SKM-1 treated with dmso at 0.1 percent for 144 hours (cell line): ENCODE measurements around the gene RHOF.

ENCODE experiments used
- DNase-seq: peaks from one replicate; lab custom pipeline; 2025; ENCODE audit not compliant: unreplicated experiment; lab: John Stamatoyannopoulos, UW

Gene RHOF

DNA sequence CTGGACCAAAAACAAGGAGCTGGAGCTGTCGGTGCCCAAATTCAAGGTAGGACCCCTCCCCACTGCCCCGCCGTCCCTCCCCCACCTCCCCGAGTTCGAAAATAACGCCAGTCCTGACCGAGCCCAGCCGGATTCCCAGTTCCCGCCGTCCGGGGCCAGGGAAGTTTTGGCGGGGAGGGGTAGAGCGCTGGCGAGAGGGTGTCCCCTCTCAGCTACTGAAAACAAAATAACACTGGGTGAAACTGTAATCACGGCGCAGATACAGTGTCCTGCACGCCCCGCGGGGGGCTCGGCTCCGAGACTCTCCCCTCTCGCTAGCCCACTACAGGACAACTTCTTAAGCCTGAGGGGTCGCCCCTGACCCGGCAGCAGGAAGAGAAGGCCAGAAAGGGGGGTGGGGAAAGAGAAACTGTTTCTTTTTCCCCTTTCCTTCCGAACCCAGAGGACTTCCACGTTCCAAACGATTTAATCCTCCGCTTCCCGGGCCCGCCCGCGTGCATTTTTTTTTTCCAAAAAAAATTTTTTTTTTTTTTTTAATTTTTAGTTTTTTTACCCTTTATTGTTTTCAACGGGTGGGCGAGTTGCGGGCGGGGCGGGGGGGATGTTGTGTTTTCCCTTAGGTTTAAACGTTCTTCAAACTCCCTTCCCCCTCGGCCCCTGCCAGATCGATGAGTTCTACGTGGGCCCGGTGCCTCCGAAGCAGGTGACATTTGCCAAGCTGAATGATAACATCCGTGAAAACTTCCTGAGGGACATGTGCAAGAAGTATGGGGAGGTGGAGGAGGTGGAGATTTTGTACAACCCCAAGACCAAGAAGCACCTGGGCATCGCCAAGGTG, 11.9 kb upstream of the RHOF start:
- no peak for DNase-seq

DNA sequence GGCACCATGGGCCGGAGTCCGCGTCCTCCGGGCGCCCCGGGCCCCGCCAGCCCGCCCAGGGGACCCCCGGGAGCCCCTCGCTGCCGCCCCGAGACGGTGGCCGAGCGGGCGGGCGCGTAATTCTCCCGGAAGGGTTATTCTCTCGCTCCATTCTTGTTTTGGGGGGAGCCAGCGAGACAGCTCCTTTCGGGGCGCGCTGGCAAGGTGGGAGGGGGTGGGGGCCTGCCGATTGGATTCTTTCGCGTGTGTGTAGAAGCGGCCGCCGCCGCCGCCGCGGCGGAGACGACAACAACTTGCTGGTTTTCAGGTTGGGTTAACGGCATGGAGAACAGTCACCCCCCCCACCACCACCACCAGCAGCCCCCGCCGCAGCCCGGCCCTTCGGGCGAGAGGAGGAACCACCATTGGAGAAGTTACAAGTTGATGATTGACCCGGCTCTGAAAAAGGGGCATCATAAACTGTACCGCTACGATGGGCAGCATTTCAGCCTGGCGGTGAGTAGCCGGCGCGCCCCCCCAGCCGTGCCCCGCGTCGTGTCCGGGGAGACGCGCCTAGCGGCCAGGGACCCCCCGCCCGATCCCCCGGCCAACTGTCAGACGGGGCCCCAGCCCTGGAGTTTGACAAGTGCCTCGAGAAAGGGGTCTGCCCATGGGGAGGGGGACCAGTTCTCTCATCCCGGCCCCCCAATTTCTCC, 11.1 kb upstream of the RHOF start:
- no peak for DNase-seq

DNA sequence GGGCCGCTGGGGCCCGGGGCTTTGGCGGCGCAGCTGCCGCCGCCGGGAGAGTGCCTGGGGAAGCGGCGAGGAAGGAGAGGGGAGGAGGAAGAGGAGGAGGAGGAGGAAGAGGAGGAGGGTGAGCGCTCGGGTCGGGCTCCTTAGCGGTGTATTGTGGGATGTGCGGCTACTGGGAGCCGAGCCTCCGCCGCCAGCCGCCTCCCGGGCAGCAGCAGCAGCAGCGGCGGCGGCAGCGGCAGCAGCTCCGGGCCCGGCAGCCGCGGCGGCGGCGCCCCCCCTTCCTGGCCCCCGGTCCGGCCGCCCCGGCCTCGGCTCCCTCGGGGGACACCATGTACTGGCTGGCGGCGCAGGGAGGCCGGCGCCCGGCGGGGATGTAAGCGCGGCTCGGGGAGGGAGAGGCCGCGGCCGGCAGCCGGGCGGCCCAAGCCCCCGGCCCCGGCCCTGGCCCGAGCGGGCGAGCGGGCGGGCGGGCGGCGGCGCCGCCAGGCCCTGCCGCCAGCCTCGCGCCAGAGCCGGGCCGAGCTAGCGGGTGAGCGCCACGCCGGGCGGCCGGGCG, 10.5 kb upstream of the RHOF start, which contains the start of gene SETD1B:
TSS of gene SETD1B (plus strand) at position 149 of the 556 bp plus-strand sequence. CDS start 729 bp downstream, outside the sequence.
- DNase-seq: peak; percentile 65

DNA sequence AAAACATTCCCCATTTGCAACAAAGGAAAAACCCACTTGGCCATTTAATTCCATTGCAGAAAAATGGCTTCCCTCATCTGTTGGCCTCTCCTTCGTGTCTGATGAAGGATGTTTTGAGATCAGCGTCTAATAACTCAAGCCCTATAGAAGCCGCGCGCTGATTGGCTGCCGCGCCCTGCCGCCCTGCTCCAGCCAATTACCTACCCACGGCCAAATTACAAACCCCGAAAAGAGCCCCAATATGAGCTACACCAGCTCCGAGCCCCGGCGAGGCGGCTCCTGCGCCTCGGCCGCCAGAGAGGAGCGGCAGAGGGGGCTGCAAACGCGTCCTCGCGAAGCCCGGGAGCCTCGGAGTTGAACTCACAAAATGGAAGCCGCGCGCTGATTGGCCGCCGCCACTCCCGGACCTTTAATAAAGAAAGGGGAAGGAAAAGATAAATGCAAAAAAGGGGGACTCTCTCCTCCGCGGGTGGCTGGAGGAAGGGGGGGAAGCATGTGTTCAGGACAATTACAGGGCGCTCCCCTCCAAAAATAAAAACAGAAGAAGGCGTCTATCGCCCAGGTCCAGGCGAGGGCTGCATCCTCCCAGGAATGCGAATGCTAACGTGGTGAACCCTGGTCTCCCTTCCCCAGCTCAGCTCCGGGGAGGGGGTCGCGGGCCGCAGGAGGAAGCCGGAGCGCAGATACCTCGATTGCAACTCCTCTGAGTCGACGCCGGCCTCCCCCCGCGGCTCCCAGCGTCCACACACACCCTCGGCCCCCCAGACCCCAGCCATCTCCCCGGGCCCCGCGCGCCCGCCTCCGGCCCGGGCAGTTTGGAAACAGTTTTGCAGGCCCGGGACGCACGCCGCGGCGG, 9.6 kb upstream of the RHOF start:
- DNase-seq: peak; percentile 78

DNA sequence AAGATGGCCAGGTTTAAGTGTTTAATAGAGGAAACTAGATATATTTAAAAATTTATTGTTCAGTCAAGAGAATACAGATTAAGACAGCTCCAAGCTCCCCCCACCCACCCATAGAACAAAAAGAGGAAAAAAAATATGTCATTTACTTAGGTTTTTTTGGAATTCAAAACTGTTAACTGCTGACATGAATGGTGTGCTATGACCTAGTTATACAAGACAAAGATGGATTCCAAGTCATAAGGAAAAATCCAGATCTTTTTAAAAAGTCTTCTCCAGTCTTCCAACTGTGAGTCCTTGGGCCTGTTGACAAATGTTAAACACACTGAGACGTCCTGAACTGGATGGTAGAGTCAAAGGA, 9.0 kb upstream of the RHOF start:
- DNase-seq: no peak

DNA sequence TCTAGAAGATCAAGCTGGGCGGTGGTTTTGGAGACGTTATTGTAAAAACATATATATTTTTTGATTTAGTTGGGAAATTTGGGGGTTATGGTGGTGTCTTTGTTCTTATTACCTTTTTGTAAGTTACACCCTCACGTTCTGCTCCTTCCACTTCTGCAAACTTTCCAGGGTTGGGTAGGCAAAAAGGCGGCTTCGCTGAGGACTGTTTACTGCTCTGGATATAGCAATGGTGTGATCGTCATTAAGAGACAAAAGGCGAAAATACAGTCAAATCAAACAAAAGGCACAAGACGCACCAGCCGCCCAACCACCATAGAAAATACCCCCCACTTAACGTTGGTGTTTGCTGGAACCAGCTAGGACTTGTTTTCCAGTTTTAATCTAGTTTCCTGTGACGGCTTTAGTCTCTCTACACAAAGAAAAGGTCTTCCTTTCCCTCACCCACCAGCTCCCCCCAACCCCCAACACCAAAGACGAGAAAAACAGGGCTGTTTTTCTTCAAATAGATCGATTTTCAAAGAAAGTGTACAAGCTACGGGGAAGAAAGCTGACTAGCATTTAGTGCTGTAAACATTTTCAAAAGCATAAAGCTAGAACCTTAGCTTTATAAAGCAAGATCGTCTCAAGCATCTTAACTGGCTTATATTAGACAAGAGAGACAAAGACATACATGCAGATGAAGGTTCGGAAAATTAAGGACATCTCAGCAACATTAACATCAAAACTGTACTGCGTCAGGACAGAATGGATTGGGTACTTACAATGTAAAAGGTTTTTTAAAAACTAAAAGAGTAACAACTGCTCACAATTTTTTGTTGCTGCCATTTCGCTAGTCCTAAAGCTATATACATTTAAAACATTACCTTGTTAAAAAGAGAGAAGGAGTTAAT, 8.4 kb upstream of the RHOF start:
- no peak for DNase-seq

DNA sequence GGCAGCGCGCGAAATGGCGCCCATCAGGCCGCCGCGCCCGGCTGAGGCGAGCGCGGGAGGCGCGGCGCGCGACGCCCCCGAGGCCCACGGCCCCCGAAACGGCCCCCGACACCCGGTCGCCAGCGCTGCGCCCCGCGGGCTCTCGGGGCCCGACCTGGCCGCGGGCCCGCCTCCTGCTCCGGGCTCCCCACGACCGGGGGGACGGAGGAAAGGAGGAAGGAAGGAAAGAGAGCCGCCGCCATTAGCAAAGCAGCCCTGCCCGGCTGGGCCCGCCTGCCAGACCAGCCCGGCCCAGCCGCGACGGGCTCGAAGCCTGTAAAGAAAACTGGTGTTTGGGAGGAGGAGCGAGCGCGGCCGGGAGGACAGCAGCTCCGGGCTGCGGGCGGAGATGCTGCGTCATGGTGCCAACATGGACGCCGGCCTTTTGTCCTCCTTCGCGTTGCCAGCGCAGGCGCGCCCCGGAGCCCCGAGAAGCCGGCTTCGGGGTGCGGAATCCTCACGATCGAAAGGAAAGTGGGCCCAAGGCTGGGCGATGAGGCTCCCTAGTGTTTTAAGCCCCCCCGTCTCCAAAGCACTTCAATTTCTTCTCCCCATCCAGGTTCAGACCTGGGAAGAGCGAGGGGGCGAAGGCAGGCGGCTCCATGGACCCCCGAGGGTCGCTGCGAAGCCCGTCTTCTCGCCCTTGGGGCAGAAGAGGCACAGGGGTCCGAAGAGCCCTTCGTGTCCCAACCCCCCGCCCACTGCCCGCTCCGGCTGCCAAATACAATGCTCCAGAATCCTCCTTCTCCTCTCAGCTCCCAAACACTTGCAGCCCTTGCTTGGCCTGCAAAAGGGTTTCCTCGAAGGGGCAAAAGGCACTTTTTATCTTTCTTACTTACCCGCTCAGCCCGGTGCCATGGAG, 7.5 kb upstream of the RHOF start:
- no peak for DNase-seq

DNA sequence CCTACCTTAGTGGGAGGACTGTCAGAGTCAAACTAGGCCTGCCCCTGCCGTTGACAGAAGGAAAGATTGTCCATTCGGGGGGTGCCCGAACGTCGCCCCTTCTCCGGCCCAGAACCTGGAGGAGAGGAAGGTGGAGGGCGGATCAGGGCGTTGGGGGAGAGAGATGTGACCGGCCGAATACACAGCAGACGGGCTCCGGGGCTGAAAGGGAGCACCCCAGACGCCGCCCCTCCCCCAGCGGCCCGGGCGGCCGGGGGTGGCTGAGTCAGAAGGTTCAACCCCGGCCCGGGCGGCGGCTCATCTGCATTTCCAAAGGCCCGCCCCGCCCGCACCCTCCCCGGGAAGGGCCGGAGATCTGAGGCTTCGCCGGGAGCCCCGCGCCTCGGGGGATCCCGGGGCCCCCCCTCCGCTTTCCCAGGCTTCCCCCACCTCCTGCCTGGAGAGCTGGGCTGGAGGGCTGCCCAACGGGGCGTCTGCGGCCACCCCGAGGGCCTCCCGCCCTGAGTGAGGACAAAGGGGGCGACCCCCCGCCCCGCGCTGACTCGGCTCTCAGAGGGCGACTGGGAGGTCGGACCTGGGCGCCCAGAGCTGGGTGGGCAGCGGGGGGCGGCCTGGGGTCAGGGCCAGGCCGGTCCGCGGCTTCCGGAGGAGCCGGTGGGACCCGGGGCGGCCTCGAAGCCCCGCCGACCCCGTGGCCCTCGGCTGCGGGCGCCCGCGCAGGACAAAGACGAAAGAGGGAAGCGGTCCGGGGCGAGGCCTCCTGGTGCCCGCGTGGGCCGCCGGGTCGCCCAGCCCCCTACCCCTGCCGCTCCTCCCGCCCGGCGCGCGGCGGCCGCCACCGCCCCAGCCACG, 6.6 kb upstream of the RHOF start:
- peak; percentile 33 for DNase-seq

DNA sequence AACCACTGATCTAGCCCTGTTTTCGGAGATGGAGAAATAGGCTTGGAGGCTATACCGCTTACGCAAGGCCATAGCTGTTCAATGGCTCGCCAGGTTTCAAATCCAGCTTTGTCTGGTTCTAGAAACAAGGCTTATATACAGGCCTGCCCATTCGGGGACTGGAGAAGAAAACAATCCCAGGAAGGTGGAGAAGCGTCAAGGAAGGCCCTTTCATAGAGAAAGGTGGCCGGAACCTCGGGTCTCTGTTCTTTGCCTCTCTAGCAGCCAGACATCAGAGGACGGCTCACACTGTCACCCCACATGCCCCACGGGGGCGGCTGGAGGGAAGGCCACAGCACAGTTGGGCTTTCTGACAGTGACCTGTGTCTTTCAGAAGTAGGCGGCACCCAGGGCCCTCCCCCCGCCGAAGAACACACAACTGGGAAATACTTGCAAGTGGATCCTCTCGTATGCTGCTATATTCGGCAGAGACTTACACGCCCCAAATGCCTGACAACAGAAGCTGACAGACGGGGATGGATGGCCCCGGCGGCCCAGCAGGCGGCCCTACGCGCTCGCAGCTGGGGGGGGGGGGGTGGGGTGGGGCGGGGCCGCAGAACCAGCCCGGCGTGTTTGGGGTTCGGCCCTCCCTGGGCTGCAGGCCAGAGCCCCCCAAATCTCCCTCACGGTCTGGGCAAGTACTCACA, 5.8 kb upstream of the RHOF start:
- peak; percentile 27 for DNase-seq

DNA sequence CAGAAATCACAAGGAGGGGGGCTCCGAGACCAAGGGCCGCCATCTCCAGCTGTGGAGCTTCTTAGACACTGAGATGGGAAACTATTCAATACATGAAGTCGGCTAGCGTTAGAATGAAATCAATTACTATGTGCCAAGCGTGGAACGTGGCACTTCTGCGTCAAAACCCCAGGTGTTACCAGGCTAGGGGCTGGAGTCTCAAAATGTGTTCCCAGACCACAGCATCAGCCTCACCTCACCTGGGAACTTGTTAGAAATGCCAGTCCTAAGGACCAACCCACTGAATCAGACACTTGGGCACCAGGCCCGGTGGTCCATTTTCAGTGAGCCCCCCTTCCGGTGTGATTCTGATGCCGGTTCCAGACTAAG, 5.3 kb upstream of the RHOF start:
- no peak for DNase-seq

DNA sequence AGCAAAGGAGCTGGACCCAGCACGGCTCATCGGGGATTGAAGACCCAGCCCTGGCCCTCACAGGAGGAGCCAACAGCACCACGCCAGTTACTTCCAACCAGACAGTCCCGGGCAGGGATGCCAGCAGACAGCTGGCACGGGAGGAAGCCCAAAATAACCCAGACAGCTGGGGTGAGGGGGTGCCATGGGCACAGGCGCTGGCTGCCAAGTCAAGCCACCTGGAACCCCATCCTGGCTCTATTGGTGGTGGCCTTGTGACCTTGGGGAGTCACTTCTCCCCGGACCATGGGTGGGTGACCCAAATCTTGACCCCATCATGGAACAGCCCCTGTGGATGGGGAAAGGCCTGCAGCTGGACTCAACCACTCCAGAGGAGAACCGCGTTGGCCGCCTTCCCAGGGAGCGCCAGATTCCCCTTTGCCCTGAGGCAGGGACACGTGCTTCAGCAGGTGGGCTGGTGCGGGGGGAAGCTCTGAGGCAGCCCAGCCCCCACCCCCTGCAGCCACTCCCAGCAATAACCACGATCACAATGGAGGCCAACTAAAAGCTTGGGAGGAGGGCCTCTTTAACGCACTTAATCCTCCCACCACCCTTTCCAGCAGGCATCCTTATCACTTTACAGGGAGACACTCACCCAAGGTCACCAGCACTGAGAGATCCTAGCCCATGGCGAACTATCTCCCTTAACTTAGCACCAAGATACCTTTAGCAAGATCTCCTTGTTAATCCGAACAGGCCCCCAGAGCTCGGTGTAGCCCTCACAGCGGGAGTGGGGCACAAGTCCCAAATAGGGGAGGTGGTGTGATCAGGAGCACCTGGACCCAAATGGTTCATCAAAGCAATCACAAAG, 4.7 kb upstream of the RHOF start:
- no peak for DNase-seq

DNA sequence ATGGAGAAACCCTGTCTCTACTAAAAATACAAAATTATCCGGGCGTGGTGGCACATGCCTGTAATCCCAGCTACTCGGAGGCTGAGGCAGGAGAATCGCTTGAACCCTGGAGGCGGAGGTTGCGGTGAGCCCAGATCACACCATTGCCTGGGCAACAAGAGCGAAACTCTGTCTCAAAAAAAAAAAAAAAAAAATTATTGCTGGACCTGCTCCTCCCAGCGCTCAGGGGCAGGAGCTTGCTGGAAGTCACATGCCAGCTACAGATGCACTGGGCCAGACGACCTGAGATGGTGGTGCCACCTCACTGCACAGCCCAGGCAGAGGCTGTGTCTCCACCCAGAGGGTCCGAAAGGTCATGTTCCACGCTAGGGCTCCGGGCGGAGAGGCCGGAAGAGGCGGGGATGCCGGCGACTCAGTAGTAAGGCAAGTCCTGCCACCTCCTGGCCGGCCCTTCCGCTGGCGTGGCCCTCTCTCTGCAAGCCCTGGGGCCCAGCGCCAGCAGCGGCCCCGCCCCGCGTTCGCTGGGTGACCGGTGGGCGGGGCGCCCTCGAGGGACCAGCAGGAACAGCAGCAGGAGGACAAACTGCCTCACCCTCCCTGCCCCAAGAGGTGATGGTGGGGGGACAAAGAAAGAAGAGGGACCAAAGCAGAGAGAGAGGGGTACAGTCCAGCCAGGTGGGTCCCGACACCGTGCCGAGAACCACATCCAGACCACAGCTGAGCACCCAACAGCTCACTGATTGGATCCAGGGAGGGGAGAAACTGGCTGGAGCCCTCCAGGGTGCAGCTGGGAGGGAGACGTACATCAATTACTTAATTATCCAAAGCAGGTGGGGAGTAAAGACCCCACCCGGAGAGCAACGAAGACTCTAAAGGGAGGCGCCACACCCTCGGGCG, 3.6 kb upstream of the RHOF start:
- no peak for DNase-seq

DNA sequence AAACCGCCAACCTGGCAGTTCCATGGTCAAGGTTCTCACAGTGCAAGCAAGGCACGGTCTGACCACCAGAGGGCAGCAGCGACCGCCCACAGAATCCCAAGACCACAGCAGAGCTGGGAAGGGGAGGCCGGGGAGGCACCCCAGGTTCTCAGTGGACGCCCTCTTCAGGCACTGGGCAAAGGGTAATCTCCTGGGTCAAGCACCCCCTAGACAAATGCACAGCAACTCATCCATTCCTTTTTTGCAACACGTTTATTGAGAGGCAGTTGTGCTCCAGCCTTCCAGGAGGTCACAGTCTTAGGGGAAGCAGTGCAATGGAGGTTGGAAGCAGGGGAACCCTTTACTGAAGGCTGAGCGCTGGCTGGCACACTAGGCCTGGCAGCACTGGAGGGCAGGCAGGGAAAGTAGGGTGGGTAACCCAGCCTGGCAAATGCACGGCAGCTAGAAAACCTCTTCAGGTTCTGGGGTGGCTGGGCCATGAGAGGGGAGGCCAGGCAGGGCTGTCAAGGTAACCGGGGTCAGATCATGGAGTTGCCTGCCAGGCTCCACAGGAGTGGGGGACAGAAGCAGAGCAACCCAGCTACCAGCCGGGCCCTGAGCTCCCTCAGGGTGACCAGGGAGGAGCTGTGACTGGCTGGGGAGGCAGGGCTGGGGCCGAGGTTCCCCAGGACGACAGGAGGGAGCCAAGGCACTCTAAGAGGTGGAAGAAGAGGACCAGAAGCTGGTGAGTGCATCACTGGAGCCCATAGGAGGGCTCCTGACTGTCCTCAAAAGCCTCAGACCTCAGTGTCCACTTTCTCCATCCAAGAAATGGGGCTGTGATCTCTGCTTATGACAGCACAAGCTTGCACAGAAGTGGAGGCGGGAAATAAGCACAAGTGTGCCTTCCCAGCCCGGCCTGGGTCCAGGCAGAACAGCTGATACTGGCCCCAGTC, 1.8 kb upstream of the RHOF start:
- DNase-seq: peak; percentile 48

DNA sequence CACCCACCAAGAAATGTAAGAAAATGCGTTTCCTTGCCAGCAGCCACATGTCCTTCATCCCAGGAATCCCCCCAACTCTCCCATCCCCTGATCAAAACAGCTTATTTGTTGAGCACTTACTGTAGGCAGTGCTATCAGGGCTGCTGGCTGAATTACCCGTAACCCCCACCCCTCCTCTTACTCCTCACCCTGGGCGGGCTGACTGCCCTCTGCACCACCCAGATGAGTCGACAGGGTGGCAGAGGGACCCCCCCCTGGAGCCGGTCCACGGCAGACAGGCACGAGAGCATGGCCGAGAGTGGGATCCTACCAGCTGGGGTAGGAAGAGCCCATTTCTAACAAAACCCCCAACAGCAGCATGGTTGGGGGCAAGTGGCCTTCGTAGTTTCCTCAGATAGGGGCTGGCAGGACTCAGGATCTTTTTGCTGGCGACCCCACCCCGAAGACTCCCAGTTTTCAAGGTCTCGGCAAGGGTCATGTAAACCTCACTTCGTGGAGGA, 1.1 kb upstream of the RHOF start:
- no peak for DNase-seq
